ENCODE data around the gene PDZRN3.

PDZRN3 gene

GRCh38 chr3:73352841-73353645 is 271.7 kb downstream of the PDZRN3 start:
- DNase-seq (ENCODE audit: low read depth), result no peak
- no peak overlapping the region for H3K4me3 ChIP-seq (ENCODE audit: low read depth, low read length)
- TF ChIP-seq CTCF (IDR thresholded peaks at IDR 0.05; ENCODE audit: insufficient read depth, low read depth, low read length, missing control alignments), result no peak

- TF ChIP-seq CTCF (IDR thresholded peaks at IDR 0.05; ENCODE audit: insufficient read depth, low read depth, low read length, missing control alignments), result no peak
Measured at GRCh38 chr3:73351423-73352071, 273.2 kb downstream of the PDZRN3 start.

GRCh38 chr3:73350996-73351395 is 273.7 kb downstream of the PDZRN3 start:
- DNase-seq (ENCODE audit: low read depth), result no peak
- H3K4me3 ChIP-seq (ENCODE audit: low read depth, low read length), result no peak overlapping the region
- no peak for TF ChIP-seq CTCF (IDR thresholded peaks at IDR 0.05; ENCODE audit: insufficient read depth, low read depth, low read length, missing control alignments)

More at GRCh38 chr3:73351423-73352071, 273.2 kb downstream of the PDZRN3 start:
- no peak for DNase-seq (ENCODE audit: low read depth)
- H3K4me3 ChIP-seq (ENCODE audit: low read depth, low read length), result no peak overlapping the region

GRCh38 chr3:73349657-73350056 is 275.1 kb downstream of the PDZRN3 start:
- no peak for TF ChIP-seq CTCF (IDR thresholded peaks at IDR 0.05; ENCODE audit: insufficient read depth, low read depth, low read length, missing control alignments)
- no peak overlapping the region for H3K4me3 ChIP-seq (ENCODE audit: low read depth, low read length)
- no peak for DNase-seq (ENCODE audit: low read depth)

GRCh38 chr3:73342077-73342476 is 282.7 kb downstream of the PDZRN3 start:
- no peak for TF ChIP-seq CTCF (IDR thresholded peaks at IDR 0.05; ENCODE audit: insufficient read depth, low read depth, low read length, missing control alignments)
- H3K4me3 ChIP-seq (ENCODE audit: low read depth, low read length), result no peak overlapping the region
- DNase-seq (ENCODE audit: low read depth), result no peak

GRCh38 chr3:73341272-73341935 is 283.3 kb downstream of the PDZRN3 start:
- no peak for DNase-seq (ENCODE audit: low read depth)
- H3K4me3 ChIP-seq (ENCODE audit: low read depth, low read length), result no peak overlapping the region
- no peak for TF ChIP-seq CTCF (IDR thresholded peaks at IDR 0.05; ENCODE audit: insufficient read depth, low read depth, low read length, missing control alignments)

All from GM12865 (cell line).